Measurements from ENCODE around the gene NR2C2. TPM values are rescaled to one million over a fixed set of nuclear protein-coding genes. Genes with fewer than 3 reads are reported as not detected.

The NR2C2 gene
- total RNA-seq, 2 experiments from 2014 or later, result 35.9 to 62.1 TPM

GRCh38 chr3:15065550-15066007, 118.2 kb downstream of the NR2C2 start:
- intact Hi-C loops (cut with micrococcal nuclease; ENCODE audit: unreplicated experiment), result no loop called here
- DNase-seq (ENCODE audit: low spot score), result no peak
- ChIA-PET POLR2A (interaction anchor here (0.9 to 1.7 kb wide), 10 partner anchors 7 to 120 kb away, joined by 3 to 6 read pairs (median 4); no protein-coding TSS in a partner anchor), CTCF (ENCODE audit: unreplicated experiment) (interaction anchor here (0.7 to 0.9 kb wide), 2 partner anchors 14 to 691 kb away, joined by 3 to 4 read pairs; no protein-coding TSS in a partner anchor)
- Histone ChIP-seq H4K20me1 (ENCODE audit: insufficient read depth, low read length) (0 out of 2 replicates have a peak, but pooled peaks cover 5% of the 10 kb centered on the region), H3K9me2 (ENCODE audit: insufficient read depth, low read length) (no peaks in the 10 kb centered on the region), H3K79me2 (ENCODE audit: insufficient read depth, low read depth, low read length) (peaks cover 28% of the 10 kb centered on the region), H3K4me3 (ENCODE audit: low read depth, low read length, poor library complexity, severe bottlenecking) (peak overlapping the region; percentile 96), H3K9me3 (ENCODE audit: low read length) (no peaks in the 10 kb centered on the region), H2AFZ (ENCODE audit: low read length) (peak overlapping the region; percentile 93), H3K4me2 (ENCODE audit: low read length) (peak overlapping the region; percentile 77), H3K4me1 (ENCODE audit: insufficient read depth, low read length, poor library complexity, severe bottlenecking) (peaks cover 16% of the 10 kb centered on the region), H3K36me3 (ENCODE audit: insufficient read depth, low read length) (peaks cover 29% of the 10 kb centered on the region), H3K27ac (ENCODE audit: low read depth, low read length, poor library complexity, severe bottlenecking) (no peak overlapping the region)
- no TSS peak for BruUV-seq (replicated peaks)
- TF ChIP-seq, protein P1, sequence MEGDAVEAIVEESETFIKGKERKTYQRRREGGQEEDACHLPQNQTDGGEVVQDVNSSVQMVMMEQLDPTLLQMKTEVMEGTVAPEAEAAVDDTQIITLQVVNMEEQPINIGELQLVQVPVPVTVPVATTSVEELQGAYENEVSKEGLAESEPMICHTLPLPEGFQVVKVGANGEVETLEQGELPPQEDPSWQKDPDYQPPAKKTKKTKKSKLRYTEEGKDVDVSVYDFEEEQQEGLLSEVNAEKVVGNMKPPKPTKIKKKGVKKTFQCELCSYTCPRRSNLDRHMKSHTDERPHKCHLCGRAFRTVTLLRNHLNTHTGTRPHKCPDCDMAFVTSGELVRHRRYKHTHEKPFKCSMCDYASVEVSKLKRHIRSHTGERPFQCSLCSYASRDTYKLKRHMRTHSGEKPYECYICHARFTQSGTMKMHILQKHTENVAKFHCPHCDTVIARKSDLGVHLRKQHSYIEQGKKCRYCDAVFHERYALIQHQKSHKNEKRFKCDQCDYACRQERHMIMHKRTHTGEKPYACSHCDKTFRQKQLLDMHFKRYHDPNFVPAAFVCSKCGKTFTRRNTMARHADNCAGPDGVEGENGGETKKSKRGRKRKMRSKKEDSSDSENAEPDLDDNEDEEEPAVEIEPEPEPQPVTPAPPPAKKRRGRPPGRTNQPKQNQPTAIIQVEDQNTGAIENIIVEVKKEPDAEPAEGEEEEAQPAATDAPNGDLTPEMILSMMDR (conservative IDR thresholded peaks at IDR 0.05; ENCODE audit: low read length), result no peak
- TF ChIP-seq EZH2phosphoT487 (IDR thresholded peaks at IDR 0.05; ENCODE audit: borderline replicate concordance, low read depth, low read length), result no peak

DNA sequence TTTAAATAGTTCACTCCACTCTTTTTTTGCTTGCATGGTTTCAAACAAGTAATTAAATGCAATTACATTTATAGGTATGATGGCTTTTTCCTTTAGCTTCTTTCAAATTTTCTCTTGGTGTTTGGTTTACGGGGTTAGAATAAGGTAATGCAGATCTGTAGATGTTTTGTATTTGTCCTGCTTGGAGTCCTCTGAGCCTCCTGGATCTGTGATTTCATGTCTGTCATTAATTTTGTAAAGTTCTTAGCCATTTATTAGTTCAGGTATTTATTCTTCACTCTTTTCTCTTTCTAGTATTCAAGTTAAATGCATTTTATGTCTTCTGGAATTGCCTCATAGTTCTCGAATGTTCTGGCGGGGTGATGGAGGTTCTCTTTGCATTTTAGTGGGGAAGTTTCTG, 119.1 kb downstream of the NR2C2 start:
- intact Hi-C loops (cut with micrococcal nuclease; ENCODE audit: unreplicated experiment), result no loop called here

DNA sequence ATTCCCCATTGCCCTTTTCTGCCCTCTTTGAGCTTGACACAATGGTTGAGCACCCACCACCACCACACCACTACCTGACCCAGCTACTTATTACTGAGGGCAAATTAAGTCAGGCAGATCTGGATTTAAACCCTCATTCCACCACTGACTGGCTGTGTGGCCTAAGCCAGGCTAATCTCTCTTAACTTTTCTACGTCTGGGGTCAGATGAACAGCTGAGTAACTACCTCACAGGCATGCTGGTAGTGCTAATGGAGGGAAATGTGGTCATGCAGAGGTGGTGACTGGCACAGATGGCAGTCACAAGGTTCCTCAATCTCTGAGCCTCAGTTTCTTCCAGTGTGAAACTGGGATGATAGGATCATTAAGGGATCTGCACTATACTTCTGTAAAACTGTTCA, 122.1 kb downstream of the NR2C2 start:
- no peak for DNase-seq (ENCODE audit: low spot score)
- peaks cover 43% of the 10 kb centered on the region for H3K36me3 ChIP-seq (ENCODE audit: insufficient read depth, low read length)
- peaks cover 6% of the 10 kb centered on the region for H3K4me1 ChIP-seq (ENCODE audit: insufficient read depth, low read length, poor library complexity, severe bottlenecking)
- POLR2A ChIA-PET, result interaction anchor here (1.2 kb wide), 1 partner anchor 9 kb away, joined by 5 read pairs; no protein-coding TSS in a partner anchor
- CTCF ChIA-PET (ENCODE audit: unreplicated experiment), result no interaction called here
- H3K27ac ChIP-seq (ENCODE audit: low read depth, low read length, poor library complexity, severe bottlenecking), result no peak overlapping the region
- H3K4me2 ChIP-seq (ENCODE audit: low read length), result no peak overlapping the region
- TF ChIP-seq EZH2phosphoT487 (IDR thresholded peaks at IDR 0.05; ENCODE audit: borderline replicate concordance, low read depth, low read length), result no peak
- TF ChIP-seq, protein P1 (conservative IDR thresholded peaks at IDR 0.05; ENCODE audit: low read length), result no peak
- no peak overlapping the region for H3K4me3 ChIP-seq (ENCODE audit: low read depth, low read length, poor library complexity, severe bottlenecking)
- no peaks in the 10 kb centered on the region for H4K20me1 ChIP-seq (ENCODE audit: insufficient read depth, low read length)
- H3K9me3 ChIP-seq (ENCODE audit: low read length), result no peaks in the 10 kb centered on the region
- no TSS peak for BruUV-seq (replicated peaks)
- H3K9me2 ChIP-seq (ENCODE audit: insufficient read depth, low read length), result no peaks in the 10 kb centered on the region
- H2AFZ ChIP-seq (ENCODE audit: low read length), result no peak overlapping the region
- H3K79me2 ChIP-seq (ENCODE audit: insufficient read depth, low read depth, low read length), result peaks cover 6% of the 10 kb centered on the region
- intact Hi-C loops (cut with micrococcal nuclease; ENCODE audit: unreplicated experiment), result no loop called here

More for the DNA sequence above, 119.1 kb downstream of the NR2C2 start:
- no peak overlapping the region for H2AFZ ChIP-seq (ENCODE audit: low read length)
- H3K27ac ChIP-seq (ENCODE audit: low read depth, low read length, poor library complexity, severe bottlenecking), result no peak overlapping the region
- H3K4me3 ChIP-seq (ENCODE audit: low read depth, low read length, poor library complexity, severe bottlenecking), result no peak overlapping the region
- ChIA-PET CTCF (ENCODE audit: unreplicated experiment) (no interaction called here), POLR2A (interaction anchor here (0.6 kb wide), 1 partner anchor 1754 kb away, joined by 3 read pairs; no protein-coding TSS in a partner anchor)
- BruUV-seq (replicated peaks), result no TSS peak
- no peak for DNase-seq (ENCODE audit: low spot score)
- peaks cover 16% of the 10 kb centered on the region for H3K4me1 ChIP-seq (ENCODE audit: insufficient read depth, low read length, poor library complexity, severe bottlenecking)
- peaks cover 23% of the 10 kb centered on the region for H3K79me2 ChIP-seq (ENCODE audit: insufficient read depth, low read depth, low read length)
- no peak for TF ChIP-seq EZH2phosphoT487 (IDR thresholded peaks at IDR 0.05; ENCODE audit: borderline replicate concordance, low read depth, low read length)
- TF ChIP-seq, protein P1 (conservative IDR thresholded peaks at IDR 0.05; ENCODE audit: low read length), result no peak
- H3K9me2 ChIP-seq (ENCODE audit: insufficient read depth, low read length), result no peaks in the 10 kb centered on the region
- H3K36me3 ChIP-seq (ENCODE audit: insufficient read depth, low read length), result peaks cover 32% of the 10 kb centered on the region
- H3K9me3 ChIP-seq (ENCODE audit: low read length), result no peaks in the 10 kb centered on the region
- H4K20me1 ChIP-seq (ENCODE audit: insufficient read depth, low read length), result 0 out of 2 replicates have a peak, but pooled peaks cover 5% of the 10 kb centered on the region
- H3K4me2 ChIP-seq (ENCODE audit: low read length), result no peak overlapping the region

All from OCI-LY7 (cell line).